Astrocyte (in vitro differentiated cells and primary cell): ENCODE measurements around the gene ABCB1.

Source experiments
- EZH2 ChIP-seq: IDR thresholded peaks from 2 replicates; pipeline ENCODE4 v1.6.1; 2012; ENCODE audit warnings: mild to moderate bottlenecking, low read length, inconsistent platforms; ENCODE audit not compliant: insufficient read depth
- TF ChIP-seq, protein P1 (sequence below): IDR thresholded peaks from 2 replicates; pipeline ENCODE4 v1.5.1; 2011; ENCODE audit warnings: low read depth, mild to moderate bottlenecking, inconsistent platforms, low read length, moderate library complexity; ENCODE audit not compliant: insufficient read depth

DNA sequence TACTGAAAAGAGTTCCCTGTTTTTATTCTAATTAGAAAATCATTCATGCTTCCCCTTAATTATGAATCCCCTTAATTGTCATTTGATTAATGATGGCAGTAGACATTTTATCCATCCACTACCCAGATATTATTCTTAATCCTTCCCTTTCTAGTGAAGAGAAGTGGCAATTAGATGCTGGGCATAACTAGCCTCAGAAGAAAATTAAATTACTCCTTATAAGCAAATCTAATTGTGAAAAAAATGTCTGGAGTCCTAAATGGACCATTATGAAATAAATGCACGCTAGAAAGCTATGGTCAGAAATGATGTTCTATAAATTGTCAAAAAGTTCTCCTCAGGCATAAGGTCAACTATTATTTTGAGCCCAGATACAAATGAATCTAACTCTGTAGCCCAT is 4.5 kb downstream of the ABCB1 start:
- TF ChIP-seq, protein P1, sequence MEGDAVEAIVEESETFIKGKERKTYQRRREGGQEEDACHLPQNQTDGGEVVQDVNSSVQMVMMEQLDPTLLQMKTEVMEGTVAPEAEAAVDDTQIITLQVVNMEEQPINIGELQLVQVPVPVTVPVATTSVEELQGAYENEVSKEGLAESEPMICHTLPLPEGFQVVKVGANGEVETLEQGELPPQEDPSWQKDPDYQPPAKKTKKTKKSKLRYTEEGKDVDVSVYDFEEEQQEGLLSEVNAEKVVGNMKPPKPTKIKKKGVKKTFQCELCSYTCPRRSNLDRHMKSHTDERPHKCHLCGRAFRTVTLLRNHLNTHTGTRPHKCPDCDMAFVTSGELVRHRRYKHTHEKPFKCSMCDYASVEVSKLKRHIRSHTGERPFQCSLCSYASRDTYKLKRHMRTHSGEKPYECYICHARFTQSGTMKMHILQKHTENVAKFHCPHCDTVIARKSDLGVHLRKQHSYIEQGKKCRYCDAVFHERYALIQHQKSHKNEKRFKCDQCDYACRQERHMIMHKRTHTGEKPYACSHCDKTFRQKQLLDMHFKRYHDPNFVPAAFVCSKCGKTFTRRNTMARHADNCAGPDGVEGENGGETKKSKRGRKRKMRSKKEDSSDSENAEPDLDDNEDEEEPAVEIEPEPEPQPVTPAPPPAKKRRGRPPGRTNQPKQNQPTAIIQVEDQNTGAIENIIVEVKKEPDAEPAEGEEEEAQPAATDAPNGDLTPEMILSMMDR, result no peak
- no peak for TF ChIP-seq EZH2
